SK-N-SH (cell line): ENCODE data around the gene FRZB. TPM values are rescaled to one million over a fixed set of nuclear protein-coding genes. Genes with fewer than 3 reads are reported as not detected.

Experiments
- CTCF ChIA-PET: fragments of 300-600, 350-600 bp; formaldehyde crosslinking; extraction: SDS; loops from one replicate; lab custom pipeline; 2021; lab: Yijun Ruan, JAX
- POLR2A ChIA-PET: fragments of 350-600 bp; sonication (Branson Sonifier 250); formaldehyde crosslinking; extraction: SDS; loops from one replicate; lab custom pipeline; 2020; ENCODE audit warnings: antibody characterized with exemption, inconsistent platforms; lab: Yijun Ruan, JAX
- DNase-seq: peaks from one replicate; pipeline ENCODE4 v3.0.0; 2012
- H2AFZ ChIP-seq: fragments of 200-600 bp; sonication (generic); 2 replicates; pipeline ENCODE4 v1.8.1; 2016; ENCODE audit warnings: antibody characterized with exemption, mild to moderate bottlenecking, low read depth
- H3F3A ChIP-seq: fragments of 200-600 bp; sonication (generic); replicated peaks from 2 replicates; pipeline ENCODE3; 2016; ENCODE audit warnings: antibody characterized with exemption, mild to moderate bottlenecking; ENCODE audit not compliant: insufficient read depth
- H3K27ac ChIP-seq, 2 experiments: fragments of 200-500 bp in 1 of 2; fragments of 200-600 bp in 1 of 2; sonication (Bioruptor generic) in 1 of 2; sonication (generic), shearing (Covaris generic) in 1 of 2; 2 replicates each; pipeline versions ENCODE4 v1.5.1 to v1.6.1; 2014 to 2016; ENCODE audit warnings: low read depth in 2 of 2, inconsistent platforms in 1 of 2, low read length in 1 of 2, mild to moderate bottlenecking in 1 of 2, mixed read lengths in 1 of 2
- H3K27me3 ChIP-seq: fragments of 200-600 bp; sonication (generic), shearing (Covaris generic); 2 replicates; pipeline ENCODE4 v1.6.1; 2016; ENCODE audit warnings: mixed run types; ENCODE audit not compliant: insufficient read depth
- H3K36me3 ChIP-seq, 2 experiments: fragments of 200-500 bp in 1 of 2; fragments of 200-600 bp in 1 of 2; sonication (Bioruptor generic) in 1 of 2; sonication (generic) in 1 of 2; replicated peaks in 1 of 2; 2 replicates each; pipeline versions ENCODE3 to v1.5.1; 2014 to 2016; ENCODE audit warnings: low read length in 1 of 2, mild to moderate bottlenecking in 1 of 2; ENCODE audit not compliant: insufficient read depth in 2 of 2, control insufficient read depth in 1 of 2
- H3K4me1 ChIP-seq, 2 experiments: fragments of 200-500 bp in 1 of 2; fragments of 200-600 bp in 1 of 2; sonication (Bioruptor generic) in 1 of 2; sonication (generic), shearing (Covaris generic) in 1 of 2; 2 replicates each; pipeline versions ENCODE4 v1.5.1 to v1.6.1; 2014 to 2016; ENCODE audit warnings: low read depth in 1 of 2, low read length in 1 of 2, mixed run types in 1 of 2; ENCODE audit not compliant: insufficient read depth in 2 of 2, control insufficient read depth in 1 of 2
- H3K4me2 ChIP-seq: fragments of 200-600 bp; sonication (generic), shearing (Covaris generic); 2 replicates; pipeline ENCODE4 v1.6.1; 2017; ENCODE audit warnings: mixed run types
- H3K4me3 ChIP-seq, 2 experiments: fragments of 200-500 bp in 1 of 2; fragments of 200-600 bp in 1 of 2; sonication (Bioruptor generic) in 1 of 2; sonication (generic), shearing (Covaris generic) in 1 of 2; 2 replicates each; pipeline versions ENCODE4 v1.5.1 to v1.8.1; 2014 to 2016; ENCODE audit warnings: low read depth in 2 of 2, inconsistent platforms in 1 of 2, low read length in 1 of 2, mild to moderate bottlenecking in 1 of 2, mixed read lengths in 1 of 2, moderate library complexity in 1 of 2
- H3K79me2 ChIP-seq: fragments of 200-600 bp; sonication (generic); 2 replicates; pipeline ENCODE4 v1.8.1; 2017; ENCODE audit warnings: mild to moderate bottlenecking; ENCODE audit not compliant: insufficient read depth
- H3K9ac ChIP-seq: fragments of 200-600 bp; sonication (generic); 2 replicates; pipeline ENCODE4 v1.6.1; 2017; ENCODE audit warnings: mixed run types
- H3K9me2 ChIP-seq: fragments of 200-600 bp; sonication (generic); 2 replicates; pipeline ENCODE4 v1.6.1; 2017; ENCODE audit warnings: mixed run types
- H3K9me3 ChIP-seq: fragments of 200-600 bp; sonication (generic); 2 replicates; pipeline ENCODE4 v1.6.1; 2017; ENCODE audit warnings: mixed run types, mild to moderate bottlenecking, moderate library complexity
- H4K20me1 ChIP-seq: fragments of 200-600 bp; sonication (generic); 2 replicates; pipeline ENCODE4 v1.6.1; 2017; ENCODE audit warnings: mild to moderate bottlenecking, mixed run types; ENCODE audit not compliant: insufficient read depth
- FOSL2 ChIP-seq: IDR thresholded peaks from 2 replicates; pipeline ENCODE4 v1.4.0; 2012; ENCODE audit warnings: low read depth, mild to moderate bottlenecking, moderate library complexity, borderline replicate concordance
- FOXJ3 ChIP-seq: sonication (generic); formaldehyde crosslinking; IDR thresholded peaks from 2 replicates; pipeline ENCODE4 v1.5.1; 2020; ENCODE audit warnings: mild to moderate bottlenecking, missing genetic modification reagents
- FOXM1 ChIP-seq: IDR thresholded peaks from 2 replicates; pipeline ENCODE4 v1.4.0; 2012; ENCODE audit warnings: low read depth, mild to moderate bottlenecking
- GATA2 ChIP-seq: sonication (generic); formaldehyde crosslinking; IDR thresholded peaks from 2 replicates; pipeline ENCODE4 v1.5.0; 2020; ENCODE audit warnings: mild to moderate bottlenecking, missing genetic modification reagents
- MAX ChIP-seq: IDR thresholded peaks from 2 replicates; pipeline ENCODE4 v1.4.0; 2012; ENCODE audit warnings: low read depth
- NFIC ChIP-seq: IDR thresholded peaks from 2 replicates; pipeline ENCODE4 v1.4.0; 2012; ENCODE audit warnings: borderline replicate concordance
- PBX3 ChIP-seq: IDR thresholded peaks from 2 replicates; pipeline ENCODE4; 2012
- POLR2AphosphoS5 ChIP-seq: IDR thresholded peaks from 2 replicates; pipeline ENCODE4 v1.6.1; 2012; ENCODE audit warnings: low read depth, low read length
- RXRA ChIP-seq: IDR thresholded peaks from 2 replicates; pipeline ENCODE4 v1.4.0; 2012; ENCODE audit warnings: low read depth, mild to moderate bottlenecking, borderline replicate concordance
- TAF1 ChIP-seq: IDR thresholded peaks from 2 replicates; pipeline ENCODE4 v1.6.1; 2012; ENCODE audit warnings: low read depth, mild to moderate bottlenecking, low read length, moderate library complexity, borderline replicate concordance
- TCF12 ChIP-seq: IDR thresholded peaks from 2 replicates; pipeline ENCODE4 v1.4.0; 2012
- YY1 ChIP-seq: IDR thresholded peaks from 2 replicates; pipeline ENCODE4 v1.4.0; 2012; ENCODE audit warnings: low read depth, mild to moderate bottlenecking
- WGBS: methylation state at CpG from one replicate; pipeline ENCODE4 v1.1.6; 2017; ENCODE audit warnings: low lambda C conversion rate; 5-methylcytosine and 5-hydroxymethylcytosine counted together
- polyA plus RNA-seq, 3 experiments: library from polyadenylated mRNA; depleted of rRNA; stranded (reverse); fragments of >200 nt; gene quantifications; 2 replicates each; pipeline ENCODE4 v1.2.3, GENCODE V29; 2012
- TF ChIP-seq, protein P1 (sequence below): IDR thresholded peaks from 2 replicates; pipeline ENCODE4 v1.4.0; 2012; ENCODE audit warnings: low read depth, borderline replicate concordance
- TF ChIP-seq, protein P2 (sequence below): IDR thresholded peaks from 2 replicates; pipeline ENCODE4 v1.6.1; 2012; ENCODE audit warnings: mild to moderate bottlenecking, low read depth, low read length, moderate library complexity
- TF ChIP-seq, protein P3 (sequence below): IDR thresholded peaks from 2 replicates; pipeline ENCODE4 v1.4.0; 2012; ENCODE audit warnings: low read depth, borderline replicate concordance
- TF ChIP-seq, protein P4 (sequence below): fragments of 200-600 bp; sonication (generic); IDR thresholded peaks from 2 replicates; pipeline ENCODE4 v1.6.1; 2017; ENCODE audit warnings: antibody characterized with exemption, mild to moderate bottlenecking, moderate library complexity
- TF ChIP-seq, protein P5 (sequence below): fragments of 150-350 bp; IDR thresholded peaks from 2 replicates; pipeline ENCODE4 v1.6.1; 2017; ENCODE audit warnings: antibody characterized with exemption, low read length, low read depth, borderline replicate concordance

The FRZB gene
- polyA plus RNA-seq, 1 of the 3 experiments (the other 2 are of a cell fraction), result 3.5 TPM

DNA sequence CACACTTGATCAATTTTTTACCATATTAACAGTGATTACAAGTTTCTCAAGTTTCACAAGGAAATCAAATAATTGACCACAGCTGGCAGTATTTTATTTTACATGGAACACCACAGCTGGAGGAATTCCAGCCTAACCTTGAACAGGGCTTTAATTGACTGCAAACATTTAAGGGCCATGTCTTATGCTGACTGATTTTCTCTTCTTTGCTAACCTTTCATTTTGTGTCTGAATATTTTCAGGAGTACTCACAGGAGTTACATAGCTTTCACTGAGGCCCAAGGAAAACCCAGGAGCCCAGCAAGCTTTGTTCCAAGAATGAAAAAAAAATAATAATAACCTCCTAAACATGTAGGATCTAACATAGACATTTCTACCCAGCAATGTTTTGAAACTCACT, 49.6 kb downstream of the FRZB start:
- Histone ChIP-seq H3K4me3 (no peak overlapping the region), H3K9me3 (no peaks in the 10 kb centered on the region), H3K27ac (peak overlapping the region in 1 of 2 experiments; percentile 36; a peak in 1 of 4 replicates), H3K9me2 (no peaks in the 10 kb centered on the region), H3K36me3 (no peaks in the 10 kb centered on the region), H4K20me1 (no peaks in the 10 kb centered on the region), H3F3A (no peaks in the 10 kb centered on the region), H3K27me3 (no peaks in the 10 kb centered on the region), H3K79me2 (no peaks in the 10 kb centered on the region), H3K4me2 (peak overlapping the region; percentile 13; the same call in 1 of the 2 replicates), H2AFZ (0 out of 2 replicates have a peak overlapping the region, but pooled peaks have one; percentile 17), H3K4me1 (peaks cover 2 to 7% of the 10 kb centered on the region in 2 experiments; a peak in 3 of 4 replicates), H3K9ac (no peak overlapping the region)
- CTCF ChIA-PET, result interaction anchor here (0.9 to 3.3 kb wide), 8 partner anchors 9 to 163 kb away, joined by 3 to 15 read pairs (median 4); no protein-coding TSS in a partner anchor
- TF ChIP-seq NFIC (no peak), FOXM1 (no peak)
- no peak for DNase-seq
- POLR2A ChIA-PET, result interaction anchor here (1.1 kb wide), 1 partner anchor 8 kb away, joined by 3 read pairs; no protein-coding TSS in a partner anchor

- ChIA-PET CTCF (no interaction called here), POLR2A (no interaction called here)
- Histone ChIP-seq H3K4me3 (no peak overlapping the region), H2AFZ (no peak overlapping the region), H3K27ac (no peak overlapping the region), H3K9ac (no peak overlapping the region), H3F3A (no peaks in the 10 kb centered on the region), H3K4me1 (peaks cover 2 to 7% of the 10 kb centered on the region in 2 experiments; a peak in 3 of 4 replicates), H3K4me2 (no peak overlapping the region), H3K79me2 (no peaks in the 10 kb centered on the region), H4K20me1 (no peaks in the 10 kb centered on the region), H3K27me3 (no peaks in the 10 kb centered on the region), H3K9me3 (no peaks in the 10 kb centered on the region), H3K36me3 (no peaks in the 10 kb centered on the region), H3K9me2 (no peaks in the 10 kb centered on the region)
- 94% methylated on average over 1 of the region's 3 CpGs for WGBS
- no peak for TF ChIP-seq GATA2 (CRISPR knock-in tag)
- no peak for TF ChIP-seq PBX3
- TF ChIP-seq TAF1, result no peak
- TF ChIP-seq, protein P1, sequence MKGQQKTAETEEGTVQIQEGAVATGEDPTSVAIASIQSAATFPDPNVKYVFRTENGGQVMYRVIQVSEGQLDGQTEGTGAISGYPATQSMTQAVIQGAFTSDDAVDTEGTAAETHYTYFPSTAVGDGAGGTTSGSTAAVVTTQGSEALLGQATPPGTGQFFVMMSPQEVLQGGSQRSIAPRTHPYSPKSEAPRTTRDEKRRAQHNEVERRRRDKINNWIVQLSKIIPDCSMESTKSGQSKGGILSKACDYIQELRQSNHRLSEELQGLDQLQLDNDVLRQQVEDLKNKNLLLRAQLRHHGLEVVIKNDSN, result no peak
- no peak for TF ChIP-seq MAX
- TF ChIP-seq, protein P2, sequence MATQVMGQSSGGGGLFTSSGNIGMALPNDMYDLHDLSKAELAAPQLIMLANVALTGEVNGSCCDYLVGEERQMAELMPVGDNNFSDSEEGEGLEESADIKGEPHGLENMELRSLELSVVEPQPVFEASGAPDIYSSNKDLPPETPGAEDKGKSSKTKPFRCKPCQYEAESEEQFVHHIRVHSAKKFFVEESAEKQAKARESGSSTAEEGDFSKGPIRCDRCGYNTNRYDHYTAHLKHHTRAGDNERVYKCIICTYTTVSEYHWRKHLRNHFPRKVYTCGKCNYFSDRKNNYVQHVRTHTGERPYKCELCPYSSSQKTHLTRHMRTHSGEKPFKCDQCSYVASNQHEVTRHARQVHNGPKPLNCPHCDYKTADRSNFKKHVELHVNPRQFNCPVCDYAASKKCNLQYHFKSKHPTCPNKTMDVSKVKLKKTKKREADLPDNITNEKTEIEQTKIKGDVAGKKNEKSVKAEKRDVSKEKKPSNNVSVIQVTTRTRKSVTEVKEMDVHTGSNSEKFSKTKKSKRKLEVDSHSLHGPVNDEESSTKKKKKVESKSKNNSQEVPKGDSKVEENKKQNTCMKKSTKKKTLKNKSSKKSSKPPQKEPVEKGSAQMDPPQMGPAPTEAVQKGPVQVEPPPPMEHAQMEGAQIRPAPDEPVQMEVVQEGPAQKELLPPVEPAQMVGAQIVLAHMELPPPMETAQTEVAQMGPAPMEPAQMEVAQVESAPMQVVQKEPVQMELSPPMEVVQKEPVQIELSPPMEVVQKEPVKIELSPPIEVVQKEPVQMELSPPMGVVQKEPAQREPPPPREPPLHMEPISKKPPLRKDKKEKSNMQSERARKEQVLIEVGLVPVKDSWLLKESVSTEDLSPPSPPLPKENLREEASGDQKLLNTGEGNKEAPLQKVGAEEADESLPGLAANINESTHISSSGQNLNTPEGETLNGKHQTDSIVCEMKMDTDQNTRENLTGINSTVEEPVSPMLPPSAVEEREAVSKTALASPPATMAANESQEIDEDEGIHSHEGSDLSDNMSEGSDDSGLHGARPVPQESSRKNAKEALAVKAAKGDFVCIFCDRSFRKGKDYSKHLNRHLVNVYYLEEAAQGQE, result no peak
- TF ChIP-seq, protein P3, sequence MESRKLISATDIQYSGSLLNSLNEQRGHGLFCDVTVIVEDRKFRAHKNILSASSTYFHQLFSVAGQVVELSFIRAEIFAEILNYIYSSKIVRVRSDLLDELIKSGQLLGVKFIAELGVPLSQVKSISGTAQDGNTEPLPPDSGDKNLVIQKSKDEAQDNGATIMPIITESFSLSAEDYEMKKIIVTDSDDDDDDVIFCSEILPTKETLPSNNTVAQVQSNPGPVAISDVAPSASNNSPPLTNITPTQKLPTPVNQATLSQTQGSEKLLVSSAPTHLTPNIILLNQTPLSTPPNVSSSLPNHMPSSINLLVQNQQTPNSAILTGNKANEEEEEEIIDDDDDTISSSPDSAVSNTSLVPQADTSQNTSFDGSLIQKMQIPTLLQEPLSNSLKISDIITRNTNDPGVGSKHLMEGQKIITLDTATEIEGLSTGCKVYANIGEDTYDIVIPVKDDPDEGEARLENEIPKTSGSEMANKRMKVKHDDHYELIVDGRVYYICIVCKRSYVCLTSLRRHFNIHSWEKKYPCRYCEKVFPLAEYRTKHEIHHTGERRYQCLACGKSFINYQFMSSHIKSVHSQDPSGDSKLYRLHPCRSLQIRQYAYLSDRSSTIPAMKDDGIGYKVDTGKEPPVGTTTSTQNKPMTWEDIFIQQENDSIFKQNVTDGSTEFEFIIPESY, result no peak
- TF ChIP-seq, protein P4, sequence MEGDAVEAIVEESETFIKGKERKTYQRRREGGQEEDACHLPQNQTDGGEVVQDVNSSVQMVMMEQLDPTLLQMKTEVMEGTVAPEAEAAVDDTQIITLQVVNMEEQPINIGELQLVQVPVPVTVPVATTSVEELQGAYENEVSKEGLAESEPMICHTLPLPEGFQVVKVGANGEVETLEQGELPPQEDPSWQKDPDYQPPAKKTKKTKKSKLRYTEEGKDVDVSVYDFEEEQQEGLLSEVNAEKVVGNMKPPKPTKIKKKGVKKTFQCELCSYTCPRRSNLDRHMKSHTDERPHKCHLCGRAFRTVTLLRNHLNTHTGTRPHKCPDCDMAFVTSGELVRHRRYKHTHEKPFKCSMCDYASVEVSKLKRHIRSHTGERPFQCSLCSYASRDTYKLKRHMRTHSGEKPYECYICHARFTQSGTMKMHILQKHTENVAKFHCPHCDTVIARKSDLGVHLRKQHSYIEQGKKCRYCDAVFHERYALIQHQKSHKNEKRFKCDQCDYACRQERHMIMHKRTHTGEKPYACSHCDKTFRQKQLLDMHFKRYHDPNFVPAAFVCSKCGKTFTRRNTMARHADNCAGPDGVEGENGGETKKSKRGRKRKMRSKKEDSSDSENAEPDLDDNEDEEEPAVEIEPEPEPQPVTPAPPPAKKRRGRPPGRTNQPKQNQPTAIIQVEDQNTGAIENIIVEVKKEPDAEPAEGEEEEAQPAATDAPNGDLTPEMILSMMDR, result no peak
- no peak for TF ChIP-seq FOSL2
- no peak for TF ChIP-seq POLR2AphosphoS5
- TF ChIP-seq, protein P5, sequence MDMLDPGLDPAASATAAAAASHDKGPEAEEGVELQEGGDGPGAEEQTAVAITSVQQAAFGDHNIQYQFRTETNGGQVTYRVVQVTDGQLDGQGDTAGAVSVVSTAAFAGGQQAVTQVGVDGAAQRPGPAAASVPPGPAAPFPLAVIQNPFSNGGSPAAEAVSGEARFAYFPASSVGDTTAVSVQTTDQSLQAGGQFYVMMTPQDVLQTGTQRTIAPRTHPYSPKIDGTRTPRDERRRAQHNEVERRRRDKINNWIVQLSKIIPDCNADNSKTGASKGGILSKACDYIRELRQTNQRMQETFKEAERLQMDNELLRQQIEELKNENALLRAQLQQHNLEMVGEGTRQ, result no peak
- no peak for TF ChIP-seq YY1
- no peak for TF ChIP-seq FOXJ3
- TF ChIP-seq TCF12, result no peak
- TF ChIP-seq RXRA, result no peak
- DNase-seq, result no peak
Measured at GRCh38 chr2:182814804-182815203, 51.6 kb downstream of the FRZB start.
